OCI-LY1 (cell line): ENCODE results near the gene UGT1A5.

Experiments used
- EZH2 ChIP-seq: fragments of 200-600 bp; sonication (generic), shearing (Covaris generic); IDR thresholded peaks from 2 replicates; pipeline ENCODE4 v1.8.0; 2017; ENCODE audit warnings: borderline replicate concordance, mixed run types, mild to moderate bottlenecking, antibody characterized with exemption, low read length, moderate library complexity, mixed read lengths
- TF ChIP-seq, protein P1 (sequence below): fragments of 200-600 bp; sonication (generic), shearing (Covaris generic); IDR thresholded peaks from 2 replicates; pipeline ENCODE4 v1.5.1; 2017; ENCODE audit warnings: mild to moderate bottlenecking, antibody characterized with exemption, low read length, moderate library complexity, mixed read lengths

DNA sequence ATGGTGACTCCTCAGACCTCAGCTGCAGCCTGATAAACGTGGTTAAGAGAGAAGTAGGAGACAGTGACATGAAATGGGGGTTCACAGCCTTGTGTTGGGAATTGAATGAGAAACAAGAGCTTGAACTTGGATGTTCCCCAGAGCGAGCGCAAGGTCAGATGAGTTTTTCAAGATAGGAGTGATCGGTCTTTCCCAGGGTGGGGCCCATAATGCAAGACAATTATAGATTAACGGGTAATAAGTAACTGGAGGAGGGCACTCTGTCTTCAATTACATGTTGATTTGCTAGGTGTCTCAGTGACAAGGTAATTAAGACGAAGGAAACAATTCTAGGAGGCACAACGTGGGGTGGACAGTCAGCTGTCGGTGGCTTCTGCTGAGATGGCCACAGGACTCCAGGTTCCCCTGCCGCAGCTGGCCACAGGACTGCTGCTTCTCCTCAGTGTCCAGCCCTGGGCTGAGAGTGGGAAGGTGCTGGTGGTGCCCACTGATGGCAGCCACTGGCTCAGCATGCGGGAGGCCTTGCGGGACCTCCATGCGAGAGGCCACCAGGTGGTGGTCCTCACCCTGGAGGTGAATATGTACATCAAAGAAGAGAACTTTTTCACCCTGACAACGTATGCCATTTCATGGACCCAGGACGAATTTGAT lies at the start of gene UGT1A5:
- TF ChIP-seq, protein P1, sequence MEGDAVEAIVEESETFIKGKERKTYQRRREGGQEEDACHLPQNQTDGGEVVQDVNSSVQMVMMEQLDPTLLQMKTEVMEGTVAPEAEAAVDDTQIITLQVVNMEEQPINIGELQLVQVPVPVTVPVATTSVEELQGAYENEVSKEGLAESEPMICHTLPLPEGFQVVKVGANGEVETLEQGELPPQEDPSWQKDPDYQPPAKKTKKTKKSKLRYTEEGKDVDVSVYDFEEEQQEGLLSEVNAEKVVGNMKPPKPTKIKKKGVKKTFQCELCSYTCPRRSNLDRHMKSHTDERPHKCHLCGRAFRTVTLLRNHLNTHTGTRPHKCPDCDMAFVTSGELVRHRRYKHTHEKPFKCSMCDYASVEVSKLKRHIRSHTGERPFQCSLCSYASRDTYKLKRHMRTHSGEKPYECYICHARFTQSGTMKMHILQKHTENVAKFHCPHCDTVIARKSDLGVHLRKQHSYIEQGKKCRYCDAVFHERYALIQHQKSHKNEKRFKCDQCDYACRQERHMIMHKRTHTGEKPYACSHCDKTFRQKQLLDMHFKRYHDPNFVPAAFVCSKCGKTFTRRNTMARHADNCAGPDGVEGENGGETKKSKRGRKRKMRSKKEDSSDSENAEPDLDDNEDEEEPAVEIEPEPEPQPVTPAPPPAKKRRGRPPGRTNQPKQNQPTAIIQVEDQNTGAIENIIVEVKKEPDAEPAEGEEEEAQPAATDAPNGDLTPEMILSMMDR: no peak
- no peak for TF ChIP-seq EZH2
